HuH-7.5 (cell line): Measurements from ENCODE around the gene GMDS.

ENCODE experiments used
- DNase-seq: peaks from one replicate; pipeline ENCODE4 v3.0.0; 2011; ENCODE audit warnings: low spot score

The GMDS gene

GRCh38 chr6:1624851-1625781 is 620.3 kb downstream of the GMDS start:
- no peak for DNase-seq

GRCh38 chr6:1624058-1624850 is 621.2 kb downstream of the GMDS start:
- no peak for DNase-seq

- no peak for DNase-seq
Observed at GRCh38 chr6:1623769-1624057, 621.7 kb downstream of the GMDS start.

- no peak for DNase-seq
Observed at GRCh38 chr6:1622851-1623768, 622.3 kb downstream of the GMDS start.

GRCh38 chr6:1622220-1622850 is 623.1 kb downstream of the GMDS start:
- DNase-seq, result no peak

DNA sequence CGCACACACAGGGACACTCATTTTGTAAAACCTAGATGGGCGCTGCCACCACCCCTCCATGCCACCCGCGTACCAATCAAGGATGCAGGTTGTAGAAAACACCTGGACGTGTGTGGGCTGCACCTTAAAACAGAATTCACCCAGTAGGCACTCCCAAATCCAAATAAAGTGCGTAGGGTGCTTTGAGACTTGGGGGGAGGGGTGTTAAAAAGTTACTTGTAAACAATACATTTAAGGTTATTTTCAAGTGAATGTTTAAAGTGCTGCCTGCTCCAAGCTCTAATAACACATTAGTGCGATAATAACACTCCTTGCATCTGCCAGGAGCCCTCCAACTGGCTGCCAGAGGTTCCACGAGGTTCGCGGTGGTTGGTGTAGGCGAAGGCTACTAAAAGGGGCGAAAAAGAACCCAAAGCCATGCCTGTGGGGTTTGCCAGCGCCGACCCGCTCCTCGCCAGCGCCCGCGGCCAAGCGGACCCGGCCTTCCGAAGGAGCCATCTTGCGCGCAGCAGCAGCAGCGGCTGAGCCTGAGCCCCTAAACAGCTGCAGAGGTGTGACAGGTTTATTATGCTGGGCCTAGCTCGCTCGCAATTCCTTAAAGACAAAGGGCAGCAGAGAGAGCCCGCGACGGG is 624.2 kb downstream of the GMDS start:
- no peak for DNase-seq

DNA sequence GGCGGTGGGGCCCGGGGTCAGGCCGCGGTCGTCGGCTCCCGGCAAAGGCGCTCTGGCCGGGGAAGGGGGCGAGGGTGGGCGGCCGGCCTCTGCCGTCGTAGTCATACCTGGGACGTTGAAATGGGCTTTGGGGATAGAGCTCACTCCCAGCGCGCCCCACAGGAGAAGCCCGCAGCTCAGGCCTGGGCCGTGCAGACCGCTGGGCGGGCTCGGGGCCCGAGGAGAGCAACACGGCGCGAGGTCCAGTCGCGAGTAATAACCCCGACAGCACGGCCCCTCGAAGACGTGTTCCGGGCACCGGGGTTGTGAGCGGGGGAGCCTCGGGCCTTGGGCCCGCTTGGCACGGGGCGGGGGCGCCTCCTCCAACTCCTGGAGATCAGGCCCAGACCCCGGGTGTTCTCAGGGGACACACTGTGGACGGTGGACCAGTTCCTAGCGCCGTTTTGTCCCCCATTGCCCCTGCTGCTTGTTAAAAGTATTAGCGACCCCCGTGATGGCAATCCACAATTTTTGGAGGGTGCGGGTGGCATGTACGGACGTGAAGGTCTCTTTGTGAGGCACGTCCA is 624.8 kb downstream of the GMDS start:
- DNase-seq, result no peak

DNA sequence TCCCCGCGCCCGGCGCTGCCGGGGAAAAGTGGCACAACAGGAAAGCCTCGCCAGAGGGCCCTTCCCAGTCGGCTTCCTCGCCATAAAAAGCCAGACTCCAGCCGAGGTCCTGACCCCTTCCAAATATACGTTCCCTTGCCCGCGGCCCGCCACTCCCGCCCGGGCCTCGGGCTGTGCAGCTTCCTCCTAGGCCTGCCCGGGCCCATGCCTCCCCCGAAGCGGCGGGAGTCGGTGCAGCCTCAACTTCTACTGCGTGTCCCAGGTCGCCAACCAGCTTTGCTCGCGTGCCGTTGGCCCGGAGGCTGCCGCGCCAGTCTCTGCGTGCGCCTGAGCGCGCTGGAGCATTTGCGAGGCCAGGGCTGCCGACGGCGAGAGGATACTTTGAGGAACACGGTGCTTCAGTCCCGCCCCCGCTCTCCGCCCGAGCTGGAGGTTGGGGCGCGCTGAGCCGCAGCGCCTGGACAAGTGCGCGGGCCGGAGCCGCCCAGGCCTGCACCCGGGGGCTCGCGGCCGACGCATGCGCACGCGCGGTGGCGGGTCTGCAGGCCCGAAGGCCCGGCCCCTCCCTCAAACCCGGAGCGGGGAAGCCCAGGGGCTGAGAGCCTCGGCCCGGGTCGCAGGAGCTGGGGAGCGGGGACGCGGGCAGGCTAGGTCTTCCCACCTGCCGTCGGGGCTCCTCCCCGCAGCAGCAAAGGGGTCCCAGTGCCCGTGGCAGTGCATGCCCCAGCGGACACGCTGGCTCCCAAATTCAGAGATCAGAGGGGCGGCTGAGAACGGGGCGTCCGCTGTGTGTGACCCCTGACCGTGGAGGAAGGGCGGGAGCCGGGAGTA is 625.5 kb downstream of the GMDS start:
- no peak for DNase-seq

- DNase-seq, result no peak
Observed at GRCh38 chr6:1619098-1619672, 626.2 kb downstream of the GMDS start.

GRCh38 chr6:1618311-1619097 is 626.9 kb downstream of the GMDS start:
- DNase-seq, result no peak

DNA sequence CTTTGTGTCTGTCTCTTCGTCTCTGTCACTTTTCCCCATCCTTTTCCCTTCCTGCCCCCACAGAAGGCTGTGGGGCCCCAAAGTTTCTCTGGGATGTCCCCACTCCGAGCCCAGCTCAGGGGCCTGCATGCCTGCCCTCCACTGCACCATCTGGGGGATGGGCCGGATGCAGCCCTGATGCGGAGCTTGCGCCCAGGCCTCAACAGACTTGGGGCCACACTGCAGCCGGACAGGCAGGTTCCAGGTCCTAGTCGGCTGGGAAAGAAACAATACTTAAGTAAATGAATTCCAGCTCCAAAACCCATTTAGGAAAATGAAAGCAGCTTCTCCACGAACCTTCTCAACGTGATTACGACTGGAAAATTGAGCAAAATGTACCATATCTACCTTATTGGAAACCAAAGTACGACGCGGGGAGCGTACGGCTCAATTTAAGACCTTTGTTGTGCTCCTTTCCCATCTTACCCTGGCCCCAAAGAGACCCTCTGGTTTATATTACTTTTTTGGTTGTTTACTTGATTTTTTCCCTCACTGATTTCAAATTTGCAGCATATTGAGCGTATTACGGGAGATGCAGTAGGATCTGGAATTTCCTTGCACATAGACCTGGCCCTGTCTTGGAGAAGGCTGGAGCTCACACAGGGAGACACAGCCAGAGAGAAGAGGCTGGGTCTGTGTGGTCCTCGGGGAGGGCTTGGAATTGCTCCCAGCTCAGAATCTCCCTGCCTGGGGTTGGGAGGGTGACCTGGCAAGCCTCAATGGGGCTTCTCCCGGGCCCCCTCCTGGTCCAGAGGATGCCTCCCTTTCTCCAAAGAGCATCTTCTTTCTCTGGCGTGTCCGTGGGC is 627.7 kb downstream of the GMDS start:
- no peak for DNase-seq

- DNase-seq, result no peak
Observed at GRCh38 chr6:1616701-1617463, 628.5 kb downstream of the GMDS start.

GRCh38 chr6:1615853-1616420 is 629.5 kb downstream of the GMDS start:
- DNase-seq, result no peak

GRCh38 chr6:1615151-1615852 is 630.1 kb downstream of the GMDS start:
- DNase-seq, result no peak

DNA sequence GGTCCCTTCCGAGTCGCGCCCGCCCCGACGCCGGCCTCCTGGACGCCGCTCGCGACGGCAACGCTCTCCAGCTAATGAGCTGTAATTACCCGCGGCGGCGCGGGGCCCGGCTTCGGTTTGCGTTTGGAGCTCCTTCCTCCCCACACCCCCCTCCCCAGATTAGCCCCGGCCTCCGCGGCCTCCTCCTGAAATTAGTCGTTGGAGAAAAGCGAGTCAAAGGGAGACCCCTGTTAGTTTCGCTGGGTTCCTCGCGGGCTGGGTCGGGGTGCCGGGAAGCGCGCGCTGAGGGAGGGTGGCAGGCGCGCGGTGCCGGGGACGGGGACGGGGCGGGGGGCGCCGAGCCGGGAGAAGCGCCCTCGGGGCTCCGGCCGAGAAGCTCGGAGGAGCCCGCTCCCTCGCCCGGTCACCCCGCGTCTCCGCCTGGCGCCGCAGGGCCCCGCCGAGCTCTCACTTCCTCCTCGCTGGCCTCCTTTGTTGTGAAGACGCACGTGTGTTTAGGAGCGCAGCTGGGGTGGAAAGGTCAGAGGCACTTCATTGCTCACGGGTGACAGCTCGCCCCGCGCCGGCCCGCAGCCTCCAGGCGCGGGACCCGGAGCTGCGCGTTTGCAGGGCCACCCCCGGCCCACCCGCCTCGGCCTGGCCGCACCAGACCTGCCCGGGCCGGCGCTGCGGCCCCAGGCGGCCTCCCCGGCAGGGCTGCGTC is 630.8 kb downstream of the GMDS start:
- no peak for DNase-seq
